Measurements from ENCODE around the gene LGALS14.

GRCh38 chr19:39752390-39752789 is 48.1 kb downstream of the LGALS14 start:
- TF ChIP-seq CTCF (IDR thresholded peaks at IDR 0.05) (no peak), POLR2A (IDR thresholded peaks at IDR 0.05) (no peak)

All from body of pancreas (tissue), 4 donors.